GM12891 (cell line): ENCODE measurements around the gene FAM184B.
"Not testable (repeated sequence)": the region's sequence is repeated elsewhere in the genome, so short reads cannot be mapped to it uniquely, and the experiment has no call there.

ENCODE experiments used
- PAX5 ChIP-seq: IDR thresholded peaks from 2 replicates; pipeline ENCODE4 v1.6.1; 2011; ENCODE audit warnings: low read length, moderate library complexity, mild to moderate bottlenecking; ENCODE audit not compliant: insufficient read depth, severe bottlenecking
- POLR2A ChIP-seq: IDR thresholded peaks from 2 replicates; pipeline ENCODE4 v1.6.1; 2011; ENCODE audit warnings: low read depth, low read length, control low read depth
- POLR2AphosphoS5 ChIP-seq: IDR thresholded peaks from 2 replicates; pipeline ENCODE4 v1.6.1; 2011; ENCODE audit warnings: low read depth, low read length, control low read depth
- POU2F2 ChIP-seq: IDR thresholded peaks from 2 replicates; pipeline ENCODE4 v1.6.1; 2011; ENCODE audit warnings: low read depth, mild to moderate bottlenecking, control low read depth, low read length, moderate library complexity
- SPI1 ChIP-seq: IDR thresholded peaks from 2 replicates; pipeline ENCODE4 v1.6.1; 2011; ENCODE audit warnings: low read depth, low read length, control low read depth
- TAF1 ChIP-seq: IDR thresholded peaks from 2 replicates; pipeline ENCODE4 v1.6.1; 2011; ENCODE audit warnings: low read depth, low read length, control low read depth

DNA sequence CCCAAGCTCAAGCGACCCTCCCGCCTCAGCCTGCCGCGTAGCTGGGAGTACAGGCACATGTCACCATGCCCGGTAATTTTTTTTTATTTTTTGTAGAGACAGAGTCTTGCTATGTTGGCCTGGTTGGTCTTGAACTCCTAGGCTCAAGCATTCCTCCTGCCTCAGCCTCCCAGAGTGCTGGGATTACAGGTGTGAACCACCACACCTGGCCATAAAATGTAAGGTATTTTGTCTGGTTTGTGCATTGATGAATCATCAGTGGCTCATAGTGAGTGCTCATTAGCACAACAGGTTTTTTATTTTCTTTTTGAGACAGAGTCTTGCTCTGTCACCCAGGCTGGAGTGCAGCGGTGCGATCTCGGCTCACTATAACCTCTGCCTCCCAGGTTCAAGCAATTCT, 122.2 kb downstream of the FAM184B start:
- TF ChIP-seq POLR2AphosphoS5, POLR2A, TAF1, POU2F2, SPI1, PAX5: not testable (repeated sequence)
